Skeletal muscle tissue (tissue), 4 donors: Measurements from ENCODE around the gene DPP10. TPM values are rescaled to one million over a fixed set of nuclear protein-coding genes. Genes with fewer than 3 reads are reported as not detected.

Source experiments
- H3K27ac ChIP-seq: one replicate; pipeline ENCODE4 v1.7.0; 2013; ENCODE audit warnings: mild to moderate bottlenecking, low read depth, low read length, inconsistent platforms
- H3K27me3 ChIP-seq, 3 donors: one replicate each; pipeline ENCODE4 v1.7.0; 2013; ENCODE audit warnings: low read length in 3 of 3; ENCODE audit not compliant: control insufficient read depth in 3 of 3, insufficient read depth in 3 of 3
- H3K36me3 ChIP-seq, 3 donors: one replicate each; pipeline ENCODE4 v1.7.0; 2013; ENCODE audit warnings: low read length in 3 of 3; ENCODE audit not compliant: control insufficient read depth in 3 of 3, insufficient read depth in 3 of 3
- H3K4me1 ChIP-seq, 3 donors: one replicate each; pipeline ENCODE4 v1.7.0; 2013; ENCODE audit warnings: low read length in 3 of 3, mild to moderate bottlenecking in 3 of 3; ENCODE audit not compliant: control insufficient read depth in 3 of 3, insufficient read depth in 3 of 3
- H3K4me3 ChIP-seq, 3 donors: one replicate each; pipeline ENCODE4 v1.7.0; 2013; ENCODE audit warnings: low read length in 3 of 3
- H3K9ac ChIP-seq, 3 donors: one replicate each; pipeline ENCODE4 v1.7.0; 2013; ENCODE audit warnings: low read length in 3 of 3, mild to moderate bottlenecking in 3 of 3, moderate library complexity in 2 of 3, low read depth in 1 of 3
- H3K9me3 ChIP-seq, 3 donors: one replicate each; pipeline ENCODE4 v1.7.0; 2013; ENCODE audit warnings: low read length in 3 of 3; ENCODE audit not compliant: control insufficient read depth in 3 of 3
- total RNA-seq: library from RNA; depleted of rRNA; stranded (reverse); fragments of >200 nt; gene quantifications from one replicate; pipeline ENCODE4 v1.2.3, GENCODE V29; 2014
- donor health status: Osteomylitis.

The DPP10 gene
- total RNA-seq, 1 donor from 2014 or later, result 1.0 TPM

DNA sequence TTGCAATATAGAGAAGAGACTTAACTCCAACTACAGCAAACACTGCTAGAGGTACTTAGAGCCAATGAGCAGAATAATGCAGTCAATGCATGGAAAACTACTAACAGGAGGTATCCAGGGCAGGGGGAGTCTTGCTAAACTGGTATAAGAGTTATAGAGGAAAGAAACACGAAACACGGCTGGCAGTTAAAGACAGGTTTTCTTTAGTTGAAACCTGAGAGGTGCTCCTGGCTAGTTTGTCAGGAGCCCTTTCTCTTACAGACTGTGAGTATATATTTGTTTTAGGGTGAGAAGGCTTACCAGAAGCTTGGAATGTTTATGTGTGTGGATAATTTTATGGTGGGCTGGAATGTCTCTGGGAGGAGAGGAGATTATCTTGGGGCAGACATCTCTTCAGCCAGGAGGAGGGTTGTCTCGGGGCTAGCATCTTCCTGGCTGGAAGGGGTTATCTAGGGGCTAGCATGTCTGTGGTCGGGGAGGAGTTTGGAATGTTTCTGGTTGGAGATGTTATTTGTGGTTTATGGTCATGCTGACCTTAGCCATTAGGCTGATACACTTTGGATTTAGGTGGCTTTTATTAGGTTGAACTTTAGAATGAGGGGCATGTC lies 1048.8 kb downstream of the DPP10 start:
- H3K36me3 ChIP-seq, result no peaks in the 10 kb centered on the region
- no peak overlapping the region for H3K4me3 ChIP-seq
- no peak overlapping the region for H3K27ac ChIP-seq
- H3K9ac ChIP-seq, result no peak overlapping the region
- H3K27me3 ChIP-seq, result no peaks in the 10 kb centered on the region
- no peaks in the 10 kb centered on the region for H3K4me1 ChIP-seq
- H3K9me3 ChIP-seq, result no peaks in the 10 kb centered on the region

- Histone ChIP-seq H3K4me1 (no peaks in the 10 kb centered on the region), H3K9ac (no peak overlapping the region), H3K9me3 (no peaks in the 10 kb centered on the region), H3K27ac (no peak overlapping the region), H3K27me3 (no peaks in the 10 kb centered on the region), H3K4me3 (no peak overlapping the region), H3K36me3 (no peaks in the 10 kb centered on the region)
These were observed 1062.9 kb downstream of the DPP10 start for GRCh38 chr2:115505331-115505730.

DNA sequence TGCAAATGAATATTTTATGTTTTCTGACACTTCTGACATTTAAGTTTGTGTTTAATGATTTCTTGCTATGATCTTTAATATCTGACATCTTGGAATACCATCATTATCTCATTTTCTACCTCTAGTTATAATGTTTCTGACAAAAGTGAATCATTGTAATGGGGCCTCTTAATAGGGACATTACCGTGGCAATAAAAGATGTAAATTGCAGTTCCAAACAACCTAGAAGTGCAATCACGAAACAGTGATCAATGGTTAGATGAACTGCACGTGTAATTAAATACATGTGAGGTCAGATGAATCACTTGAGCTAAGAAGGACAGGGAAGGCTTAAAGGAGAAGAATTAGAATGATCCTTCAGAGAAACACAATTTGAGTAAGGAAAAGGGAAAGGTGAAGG lies 1078.3 kb downstream of the DPP10 start:
- no peak overlapping the region for H3K27ac ChIP-seq
- H3K9me3 ChIP-seq, result no peaks in the 10 kb centered on the region
- no peak overlapping the region for H3K4me3 ChIP-seq
- no peaks in the 10 kb centered on the region for H3K4me1 ChIP-seq
- H3K9ac ChIP-seq, result no peak overlapping the region
- no peaks in the 10 kb centered on the region for H3K36me3 ChIP-seq
- H3K27me3 ChIP-seq, result no peaks in the 10 kb centered on the region

DNA sequence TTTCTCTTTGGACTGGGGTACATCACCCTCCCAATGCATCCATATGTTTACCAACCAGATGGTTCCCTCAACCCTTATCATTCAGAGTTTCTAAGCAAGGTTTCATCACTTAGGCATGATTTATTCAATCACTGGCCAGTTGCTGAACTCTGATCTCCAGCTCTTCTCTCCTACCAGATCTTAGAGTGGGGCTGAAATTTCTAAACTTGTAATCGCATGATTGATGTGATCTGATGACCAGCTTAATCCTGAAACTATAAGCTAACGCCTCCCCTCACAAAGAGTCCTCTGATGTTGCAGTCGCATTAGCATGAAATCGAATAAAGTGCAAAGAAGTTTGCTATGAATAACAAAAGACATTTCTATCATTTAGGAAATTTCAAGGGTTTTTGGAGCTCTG lies 1082.0 kb downstream of the DPP10 start:
- Histone ChIP-seq H3K27me3 (no peaks in the 10 kb centered on the region), H3K4me3 (no peak overlapping the region), H3K4me1 (no peaks in the 10 kb centered on the region), H3K9ac (no peak overlapping the region), H3K36me3 (no peaks in the 10 kb centered on the region), H3K27ac (no peak overlapping the region), H3K9me3 (no peaks in the 10 kb centered on the region)

DNA sequence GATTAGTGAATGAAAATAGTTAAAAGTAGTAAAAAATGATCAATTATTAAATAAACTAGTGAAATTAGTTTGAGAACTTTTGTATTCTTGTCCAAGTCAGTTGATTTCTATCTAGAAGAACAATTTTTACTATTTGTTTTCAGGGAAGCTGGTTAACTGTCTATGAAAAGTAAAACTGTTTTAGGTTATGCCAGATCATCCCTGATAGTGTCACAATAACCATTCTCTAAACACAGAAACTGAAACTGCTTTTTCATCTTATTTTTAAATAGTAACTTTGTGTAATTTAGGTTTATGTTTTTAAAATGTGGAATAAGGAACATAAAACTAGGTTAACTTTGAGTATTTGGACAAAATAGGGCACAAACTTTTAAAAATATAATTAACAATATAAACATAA lies 1087.2 kb downstream of the DPP10 start:
- no peaks in the 10 kb centered on the region for H3K9me3 ChIP-seq
- H3K9ac ChIP-seq, result no peak overlapping the region
- no peak overlapping the region for H3K27ac ChIP-seq
- H3K4me3 ChIP-seq, result no peak overlapping the region
- H3K36me3 ChIP-seq, result no peaks in the 10 kb centered on the region
- no peaks in the 10 kb centered on the region for H3K4me1 ChIP-seq
- H3K27me3 ChIP-seq, result no peaks in the 10 kb centered on the region

DNA sequence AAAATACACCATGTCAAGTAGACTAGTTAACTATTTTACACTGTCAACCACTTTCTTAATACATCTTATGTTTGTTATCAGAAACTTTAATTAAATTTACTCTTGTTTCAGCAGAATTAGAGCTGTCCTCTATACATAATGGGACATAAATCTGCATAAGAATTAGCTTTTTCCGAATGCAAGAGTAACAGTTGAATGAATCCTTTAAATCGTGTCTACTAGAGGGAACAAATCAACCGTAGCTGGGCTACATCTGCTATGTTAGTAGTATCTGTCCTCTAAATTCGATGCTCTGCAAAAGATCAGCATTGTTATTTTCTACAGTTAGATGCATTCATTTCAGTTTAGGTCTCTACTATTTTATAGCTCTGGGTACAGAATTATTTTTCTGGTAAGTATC lies 1090.6 kb downstream of the DPP10 start:
- Histone ChIP-seq H3K9ac (no peak overlapping the region), H3K4me3 (no peak overlapping the region), H3K36me3 (no peaks in the 10 kb centered on the region), H3K27ac (no peak overlapping the region), H3K9me3 (peaks cover 0 to 4% (median 0%) of the 10 kb centered on the region in 3 donors), H3K27me3 (no peaks in the 10 kb centered on the region), H3K4me1 (no peaks in the 10 kb centered on the region)

GRCh38 chr2:115541814-115542213 lies 1099.4 kb downstream of the DPP10 start:
- Histone ChIP-seq H3K9me3 (peaks cover 0 to 4% (median 0%) of the 10 kb centered on the region in 3 donors), H3K27ac (no peak overlapping the region), H3K27me3 (no peaks in the 10 kb centered on the region), H3K36me3 (no peaks in the 10 kb centered on the region), H3K4me3 (no peak overlapping the region), H3K4me1 (no peaks in the 10 kb centered on the region), H3K9ac (no peak overlapping the region)

DNA sequence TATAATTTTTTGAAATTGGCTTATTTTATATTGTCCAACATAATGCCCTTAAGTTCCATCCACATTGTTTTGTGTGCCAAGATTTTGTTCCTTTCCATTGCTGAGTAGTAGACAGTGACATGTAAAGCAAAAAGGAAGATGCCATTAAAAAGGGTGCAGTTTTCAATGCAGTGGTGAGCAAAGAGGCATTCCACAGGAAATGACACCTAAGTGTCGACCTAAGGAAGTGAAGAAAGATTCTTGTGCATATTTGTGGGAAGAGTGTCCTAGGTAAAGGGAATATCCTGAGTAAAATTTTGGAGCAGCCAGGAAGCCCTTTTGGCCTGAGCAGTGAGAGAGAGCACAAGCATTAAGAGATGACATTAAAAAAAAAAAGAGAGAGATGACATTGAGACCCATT lies 1099.9 kb downstream of the DPP10 start:
- no peak overlapping the region for H3K27ac ChIP-seq
- H3K4me3 ChIP-seq, result no peak overlapping the region
- H3K36me3 ChIP-seq, result no peaks in the 10 kb centered on the region
- no peaks in the 10 kb centered on the region for H3K27me3 ChIP-seq
- no peak overlapping the region for H3K9ac ChIP-seq
- H3K9me3 ChIP-seq, result peaks cover 0 to 4% (median 0%) of the 10 kb centered on the region in 3 donors
- H3K4me1 ChIP-seq, result no peaks in the 10 kb centered on the region

- H3K27me3 ChIP-seq, result no peaks in the 10 kb centered on the region
- H3K4me1 ChIP-seq, result no peaks in the 10 kb centered on the region
- H3K9ac ChIP-seq, result no peak overlapping the region
- H3K4me3 ChIP-seq, result no peak overlapping the region
- H3K9me3 ChIP-seq, result no peaks in the 10 kb centered on the region
- no peaks in the 10 kb centered on the region for H3K36me3 ChIP-seq
- H3K27ac ChIP-seq, result no peak overlapping the region
These were observed 1100.6 kb downstream of the DPP10 start for GRCh38 chr2:115543024-115543423.

DNA sequence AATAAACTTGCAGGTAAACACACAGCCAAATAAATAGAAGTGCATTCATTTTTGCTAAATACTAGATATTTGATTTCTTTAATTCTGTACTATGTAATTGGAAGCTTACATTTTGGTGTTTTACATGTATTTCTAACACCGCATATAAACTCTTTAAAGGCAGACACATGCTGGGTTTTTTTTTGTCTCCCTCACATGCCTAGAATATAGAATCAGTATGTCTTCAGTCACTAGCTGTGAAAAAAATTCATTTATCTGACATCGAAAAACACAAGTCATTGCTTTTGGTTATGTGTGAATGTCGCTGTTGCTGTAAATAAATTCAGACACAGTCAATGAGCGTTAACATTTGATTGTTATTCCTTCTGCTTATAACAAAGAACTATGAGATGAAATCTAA lies 1101.0 kb downstream of the DPP10 start:
- Histone ChIP-seq H3K4me3 (no peak overlapping the region), H3K4me1 (no peaks in the 10 kb centered on the region), H3K36me3 (no peaks in the 10 kb centered on the region), H3K9me3 (no peaks in the 10 kb centered on the region), H3K27ac (no peak overlapping the region), H3K27me3 (no peaks in the 10 kb centered on the region), H3K9ac (no peak overlapping the region)
